K562 (cell line): ENCODE data around the gene GRB10. TPM values are rescaled to one million over a fixed set of nuclear protein-coding genes. Genes with fewer than 3 reads are reported as not detected.

ENCODE experiments used
- ATAC-seq: fragments of 200-7000 bp; cut with Tn5 transposase; 3 replicates; pipeline ENCODE4 v1.9.1; 2020; ENCODE audit warnings: moderate library complexity
- BruUV-seq: library from RNA; stranded (reverse); fragments of 400-500 nt; replicated peaks from 2 replicates; lab custom pipeline; 2021; lab: Mats Ljungman, UMichigan
- CTCF ChIA-PET: fragments of 300-600 bp; formaldehyde crosslinking; extraction: SDS; loops from one replicate; lab custom pipeline; 2021; ENCODE audit warnings: low intra/inter-chr PET ratio; lab: Yijun Ruan, JAX
- POLR2A ChIA-PET: fragments of 300-600, 350-650 bp; sonication (Branson Sonifier 250); formaldehyde crosslinking; extraction: SDS; loops from one replicate; lab custom pipeline; 2021; ENCODE audit warnings: antibody characterized with exemption, inconsistent platforms; lab: Yijun Ruan, JAX
- DNase-seq, 4 experiments: peaks; one replicate each; pipeline versions ENCODE4 v3.0.0 to v3.0.0-alpha.2; 2011 to 2018; ENCODE audit warnings: low spot score in 3 of 4, mixed read lengths in 3 of 4; ENCODE audit errors: extremely low read depth in 1 of 4
- FAIRE-seq: peaks from 2 replicates; lab custom pipeline; 2011; peaks lifted over from hg19 to GRCh38; lab: Jason Lieb, UNC
- H2AFZ ChIP-seq: 2 replicates; pipeline ENCODE4 v1.6.0; 2011; ENCODE audit warnings: low read depth, low read length, control low read depth, inconsistent platforms
- H3K27ac ChIP-seq: fragments of 200-600 bp; 3 replicates; pipeline ENCODE4 v1.8.0; 2011; ENCODE audit warnings: low read depth, mild to moderate bottlenecking, control low read depth, inconsistent platforms, low read length, moderate library complexity, mixed read lengths; ENCODE audit errors: extremely low read depth
- H3K27me3 ChIP-seq, 2 experiments: fragments of 300-600 bp in 1 of 2; 2 replicates in 1 of 2; 3 replicates in 1 of 2; pipeline versions ENCODE4 v1.6.0 to v1.8.0; 2011; ENCODE audit warnings: inconsistent platforms in 2 of 2, low read length in 2 of 2, mild to moderate bottlenecking in 1 of 2, mixed read lengths in 1 of 2, moderate library complexity in 1 of 2; ENCODE audit not compliant: control insufficient read depth in 2 of 2, insufficient read depth in 2 of 2
- H3K36me3 ChIP-seq: fragments of 300-600 bp; 3 replicates; pipeline ENCODE4 v1.8.0; 2011; ENCODE audit warnings: mild to moderate bottlenecking, low read length, inconsistent platforms; ENCODE audit not compliant: control insufficient read depth, insufficient read depth
- H3K4me1 ChIP-seq, 2 experiments: fragments of 200-600 bp in 1 of 2; replicated peaks in 1 of 2; 2 replicates in 1 of 2; 3 replicates in 1 of 2; pipeline versions ENCODE4 v1.5.1 to v1.8.0; 2011; ENCODE audit warnings: inconsistent platforms in 2 of 2, low read length in 2 of 2, mild to moderate bottlenecking in 1 of 2, mixed read lengths in 1 of 2, moderate library complexity in 1 of 2; ENCODE audit not compliant: control insufficient read depth in 2 of 2, insufficient read depth in 2 of 2
- H3K4me2 ChIP-seq: 2 replicates; pipeline ENCODE4 v1.6.1; 2011; ENCODE audit warnings: low read length, control low read depth, inconsistent platforms, mixed read lengths; ENCODE audit not compliant: insufficient read depth
- H3K4me3 ChIP-seq: fragments of 200-600 bp; sonication (generic), shearing (Covaris generic); 2 replicates; pipeline ENCODE4 v1.5.1; 2016; ENCODE audit warnings: control low read depth, inconsistent platforms
- H3K79me2 ChIP-seq: fragments of 200-600 bp; 3 replicates; pipeline ENCODE4 v1.8.0; 2011; ENCODE audit warnings: low read length, inconsistent platforms; ENCODE audit not compliant: control insufficient read depth, insufficient read depth
- H3K9ac ChIP-seq, 2 experiments: 2 replicates each; pipeline versions ENCODE4 v1.6.0 to v1.6.1; 2011; ENCODE audit warnings: low read depth in 2 of 2, low read length in 2 of 2, control low read depth in 1 of 2, inconsistent platforms in 1 of 2, mild to moderate bottlenecking in 1 of 2, mixed read lengths in 1 of 2; ENCODE audit not compliant: insufficient read depth in 1 of 2
- H3K9me1 ChIP-seq: one replicate; pipeline ENCODE4 v1.6.0; 2011; ENCODE audit warnings: inconsistent platforms, mild to moderate bottlenecking, low read length, moderate library complexity; ENCODE audit not compliant: control insufficient read depth, insufficient read depth
- H3K9me3 ChIP-seq: replicated peaks from 2 replicates; pipeline ENCODE4 v1.5.1; 2011; ENCODE audit warnings: low read depth, low read length, inconsistent platforms; ENCODE audit not compliant: control insufficient read depth, insufficient read depth
- H4K20me1 ChIP-seq: replicated peaks from 2 replicates; pipeline ENCODE4 v1.6.1; 2011; ENCODE audit warnings: low read length, inconsistent platforms, mixed read lengths; ENCODE audit not compliant: control insufficient read depth, insufficient read depth
- NCOA1 ChIP-seq: fragments of 450-650 bp; IDR thresholded peaks from 2 replicates; pipeline ENCODE4 v1.6.1; 2016; ENCODE audit warnings: low read depth
- SIX5 ChIP-seq, 2 experiments: IDR thresholded peaks; 2 replicates each; pipeline ENCODE4 v1.6.1; 2011; ENCODE audit warnings: low read length in 2 of 2, borderline replicate concordance in 1 of 2, low read depth in 1 of 2, mild to moderate bottlenecking in 1 of 2, moderate library complexity in 1 of 2; ENCODE audit not compliant: insufficient read depth in 1 of 2
- SOX6 ChIP-seq: fragments of 450-650 bp; IDR thresholded peaks from 2 replicates; pipeline ENCODE4 v1.6.1; 2014; ENCODE audit warnings: mild to moderate bottlenecking
- TBL1XR1 ChIP-seq, 2 experiments: IDR thresholded peaks; 2 replicates each; pipeline ENCODE4 v1.6.1; 2012; ENCODE audit warnings: improper control_type of control experiment in 2 of 2, low read length in 2 of 2, mild to moderate bottlenecking in 1 of 2
- ZKSCAN1 ChIP-seq: fragments of 150-350 bp; IDR thresholded peaks from 2 replicates; pipeline ENCODE4 v1.6.1; 2016; ENCODE audit warnings: low read depth, low read length
- ZNF133 ChIP-seq: fragments of 250-450 bp; sonication (Bioruptor Pico); IDR thresholded peaks from 2 replicates; pipeline ENCODE4 v1.4.0; 2020; ENCODE audit warnings: mild to moderate bottlenecking
- WGBS: fragments of 100-300 bp; shearing (Covaris generic); methylation state at CpG from one replicate; pipeline ENCODE4 v1.1.6; 2016; ENCODE audit warnings: low coverage, mixed read lengths; ENCODE audit not compliant: insufficient coverage; ENCODE audit errors: missing lambda C conversion rate; 5-methylcytosine and 5-hydroxymethylcytosine counted together
- in situ Hi-C: fragments of 300-500 bp; cut with MboI; formaldehyde crosslinking; loops from 4 replicates; pipeline ENCODE4 v1.15.0; 2018; ENCODE audit warnings: inconsistent platforms, mixed read lengths
- intact Hi-C: fragments of 100-400 bp; cut with micrococcal nuclease; formaldehyde crosslinking; loops from 2 replicates; pipeline ENCODE4 v1.14.2; 2022
- polyA plus RNA-seq, 8 experiments: library from polyadenylated mRNA; depleted of rRNA in 4 of 8; stranded (reverse) in 5 of 8; unstranded in 3 of 8; fragments of >200 nt; fragmentation: Nextera tagmentation in 2 of 8; fragmentation: Illumina TruSeq in 1 of 8; extraction: Ambion mirVana in 2 of 8; extraction: Trizol in 1 of 8; gene quantifications; 2 replicates each; pipeline versions ENCODE4 v1.2.1 to v1.2.3, GENCODE V29; 2011 to 2014; ENCODE audit warnings: inconsistent platforms in 1 of 8, missing spikeins in 1 of 8
- total RNA-seq, 7 experiments: library from RNA; depleted of rRNA in 6 of 7; stranded (reverse); fragments of >200 nt in 6 of 7; fragmentation: Illumina TruSeq in 2 of 7; extraction: Trizol in 2 of 7; gene quantifications; 2 replicates each; pipeline versions ENCODE4 v1.2.1 to v1.2.3, GENCODE V29; 2011 to 2021; ENCODE audit warnings: low replicate concordance in 1 of 7
- TF ChIP-seq, protein P1 (sequence below), 2 experiments: IDR thresholded peaks in 1 of 2; conservative IDR thresholded peaks in 1 of 2; 2 replicates each; pipeline ENCODE4 v1.6.1; 2016; ENCODE audit warnings: low read depth in 2 of 2, mild to moderate bottlenecking in 1 of 2, missing compliant biosample characterization in 1 of 2, missing genetic modification characterization in 1 of 2, moderate library complexity in 1 of 2
- TF ChIP-seq, protein P2 (sequence below), 2 experiments: fragments of 450-650 bp in 1 of 2; sonication (generic) in 1 of 2; formaldehyde crosslinking in 1 of 2; IDR thresholded peaks in 1 of 2; conservative IDR thresholded peaks in 1 of 2; 2 replicates each; pipeline versions ENCODE4 v1.6.1 to v1.8.1; 2016 to 2023; ENCODE audit warnings: mild to moderate bottlenecking in 2 of 2, moderate library complexity in 2 of 2, inconsistent platforms in 1 of 2, missing genetic modification reagents in 1 of 2

GRB10 gene
- total and polyA plus RNA-seq, 9 of the 15 experiments (the other 6 are each of a cell fraction or from before 2014, with no cell fraction given) = 8.9 to 88.5 (median 40.7) TPM

DNA sequence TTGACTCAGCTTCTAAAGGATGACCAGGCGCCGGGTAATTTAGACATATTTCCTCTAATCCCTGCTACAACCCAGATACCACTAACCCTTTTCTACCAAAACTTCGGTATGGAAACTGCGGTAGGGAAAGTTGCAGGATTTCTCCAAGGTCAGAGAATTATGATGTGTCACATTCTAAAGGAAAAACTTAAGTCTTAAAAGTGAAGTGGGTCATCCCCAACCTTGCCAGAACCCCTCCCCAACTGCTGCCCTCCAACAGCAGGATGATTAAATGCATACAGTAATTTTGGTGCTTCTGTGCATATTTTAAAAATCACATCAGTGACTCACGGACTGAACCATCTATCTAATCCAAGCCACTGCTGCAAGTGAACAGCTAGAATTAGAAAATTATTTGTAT, 52.7 kb downstream of the GRB10 start:
- no peaks in the 10 kb centered on the region for H3K9me3 ChIP-seq
- H3K79me2 ChIP-seq = peaks cover 86% of the 10 kb centered on the region
- H3K27me3 ChIP-seq = no peaks in the 10 kb centered on the region
- no peak overlapping the region for H3K4me3 ChIP-seq
- no peak overlapping the region for H3K9ac ChIP-seq
- CTCF ChIA-PET = no interaction called here
- BruUV-seq = no TSS peak
- FAIRE-seq (no peak), DNase-seq (no peak), ATAC-seq (no peak)
- peaks cover 0 to 6% of the 10 kb centered on the region in 2 experiments; a peak in 3 of 5 replicates for H3K4me1 ChIP-seq
- POLR2A ChIA-PET = interaction anchor here (0.9 to 1.1 kb wide), 2 partner anchors 43 to 60 kb away, joined by 3 read pairs; no protein-coding TSS in a partner anchor
- H4K20me1 ChIP-seq = peaks cover 30% of the 10 kb centered on the region
- H3K27ac ChIP-seq = no peak overlapping the region
- H3K9me1 ChIP-seq = no peaks in the 10 kb centered on the region
- 96% methylated on average over 5 of the region's 5 CpGs for WGBS
- in situ Hi-C loops = no loop called here
- intact Hi-C loops = loop anchor here (5.0 kb wide), 1 partner anchor 62 kb away; no protein-coding TSS in a partner anchor
- H3K36me3 ChIP-seq = peaks cover 8% of the 10 kb centered on the region; the same call in 2 of the 3 replicates
- no peak for TF ChIP-seq SOX6
- no peak for TF ChIP-seq SIX5 (IDR thresholded peaks at IDR 0.05; ENCODE audit: borderline replicate concordance in 1 of 2, insufficient read depth in 1 of 2, low read depth in 1 of 2, low read length in 2 of 2)
- TF ChIP-seq TBL1XR1 (IDR thresholded peaks at IDR 0.05; ENCODE audit: low read length in 2 of 2) = no peak
- no peak for TF ChIP-seq ZNF133 (CRISPR knock-in tag)
- TF ChIP-seq, protein P1, sequence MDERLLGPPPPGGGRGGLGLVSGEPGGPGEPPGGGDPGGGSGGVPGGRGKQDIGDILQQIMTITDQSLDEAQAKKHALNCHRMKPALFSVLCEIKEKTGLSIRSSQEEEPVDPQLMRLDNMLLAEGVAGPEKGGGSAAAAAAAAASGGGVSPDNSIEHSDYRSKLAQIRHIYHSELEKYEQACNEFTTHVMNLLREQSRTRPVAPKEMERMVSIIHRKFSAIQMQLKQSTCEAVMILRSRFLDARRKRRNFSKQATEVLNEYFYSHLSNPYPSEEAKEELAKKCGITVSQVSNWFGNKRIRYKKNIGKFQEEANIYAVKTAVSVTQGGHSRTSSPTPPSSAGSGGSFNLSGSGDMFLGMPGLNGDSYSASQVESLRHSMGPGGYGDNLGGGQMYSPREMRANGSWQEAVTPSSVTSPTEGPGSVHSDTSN (CRISPR knock-in tag; IDR thresholded peaks at IDR 0.05; ENCODE audit: low read depth) = no peak
- TF ChIP-seq, protein P1 (tag; conservative IDR thresholded peaks at IDR 0.05; ENCODE audit: low read depth) = no peak
- TF ChIP-seq, protein P2, sequence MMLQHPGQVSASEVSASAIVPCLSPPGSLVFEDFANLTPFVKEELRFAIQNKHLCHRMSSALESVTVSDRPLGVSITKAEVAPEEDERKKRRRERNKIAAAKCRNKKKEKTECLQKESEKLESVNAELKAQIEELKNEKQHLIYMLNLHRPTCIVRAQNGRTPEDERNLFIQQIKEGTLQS (IDR thresholded peaks at IDR 0.05) = no peak
- TF ChIP-seq, protein P2 (CRISPR knock-in tag; conservative IDR thresholded peaks at IDR 0.05) = no peak
- TF ChIP-seq ZKSCAN1 = no peak
- no peak for TF ChIP-seq NCOA1
- H2AFZ ChIP-seq = no peak overlapping the region
- no peak overlapping the region for H3K4me2 ChIP-seq
